ENCODE measurements around the gene TSPAN18.

The TSPAN18 gene

GRCh38 chr11:44916801-44917385, 190.1 kb downstream of the TSPAN18 start:
- DNase-seq, result no peak
- peak; percentile 38 for ATAC-seq

- ATAC-seq, result no peak
Measured at GRCh38 chr11:44917741-44918140, 191.0 kb downstream of the TSPAN18 start.

GRCh38 chr11:44920451-44920850, 193.7 kb downstream of the TSPAN18 start:
- DNase-seq, result no peak
- ATAC-seq, result no peak

More at GRCh38 chr11:44917741-44918140, 191.0 kb downstream of the TSPAN18 start:
- no peak for DNase-seq

GRCh38 chr11:44923115-44923514, 196.4 kb downstream of the TSPAN18 start:
- DNase-seq (no peak), ATAC-seq (no peak)

- no peak for DNase-seq
- ATAC-seq, result no peak
Measured at GRCh38 chr11:44923806-44924205, 197.0 kb downstream of the TSPAN18 start.

GRCh38 chr11:44926036-44926435, 199.3 kb downstream of the TSPAN18 start:
- DNase-seq (no peak), ATAC-seq (no peak)

GRCh38 chr11:44927174-44927661, 200.5 kb downstream of the TSPAN18 start:
- ATAC-seq (peak; percentile 50), DNase-seq (peak; percentile 78)

- DNase-seq (no peak), ATAC-seq (no peak)
Measured at GRCh38 chr11:44928144-44928543, 201.4 kb downstream of the TSPAN18 start.

- DNase-seq, result no peak
- no peak for ATAC-seq
Measured at GRCh38 chr11:44928816-44929215, 202.1 kb downstream of the TSPAN18 start.

- DNase-seq (no peak), ATAC-seq (no peak)
Measured at GRCh38 chr11:44930588-44931302, 204.0 kb downstream of the TSPAN18 start.

- no peak for ATAC-seq
- DNase-seq, result no peak
Measured at GRCh38 chr11:44931466-44931865, 204.7 kb downstream of the TSPAN18 start.

GRCh38 chr11:44934110-44934509, 207.3 kb downstream of the TSPAN18 start:
- ATAC-seq, result no peak
- no peak for DNase-seq

- DNase-seq (no peak), ATAC-seq (no peak)
Measured at GRCh38 chr11:44934735-44935250, 208.0 kb downstream of the TSPAN18 start.

- ATAC-seq (peak; percentile 77), DNase-seq (peak; percentile 86)
Measured at GRCh38 chr11:44936525-44936924, 209.8 kb downstream of the TSPAN18 start.

GRCh38 chr11:44936951-44937543, 210.3 kb downstream of the TSPAN18 start:
- DNase-seq (no peak), ATAC-seq (no peak)

- no peak for ATAC-seq
- DNase-seq, result no peak
Measured at GRCh38 chr11:44938066-44938691, 211.4 kb downstream of the TSPAN18 start.

GRCh38 chr11:44939673-44940395, 213.1 kb downstream of the TSPAN18 start:
- no peak for DNase-seq

GRCh38 chr11:44940404-44940803, 213.6 kb downstream of the TSPAN18 start:
- DNase-seq (no peak), ATAC-seq (no peak)

More at GRCh38 chr11:44939673-44940395, 213.1 kb downstream of the TSPAN18 start:
- ATAC-seq, result no peak

GRCh38 chr11:44940835-44941234, 214.1 kb downstream of the TSPAN18 start:
- ATAC-seq (no peak), DNase-seq (no peak)

- DNase-seq (no peak), ATAC-seq (no peak)
Measured at GRCh38 chr11:44941259-44942021, 214.7 kb downstream of the TSPAN18 start.

Measured in stimulated activated naive CD8-positive, alpha-beta T cell treated with anti-CD3 and anti-CD28 coated beads, Interleukin-15, Interleukin-2, amounts not matched to agents 100 U/mL and 50 U/mL, for 24 hours (primary cell).